NCI-H82 (cell line): ENCODE measurements around the gene CADPS.
"Not testable (repeated sequence)": the region's sequence is repeated elsewhere in the genome, so short reads cannot be mapped to it uniquely, and the experiment has no call there.

Source experiments
- DNase-seq: peaks from one replicate; lab custom pipeline; 2025; lab: John Stamatoyannopoulos, UW

Gene CADPS

GRCh38 chr3:62592408-62592807 lies 282.8 kb downstream of the CADPS start:
- no peak for DNase-seq

- DNase-seq, result no peak
Measured at GRCh38 chr3:62589078-62589477, 286.1 kb downstream of the CADPS start.

DNA sequence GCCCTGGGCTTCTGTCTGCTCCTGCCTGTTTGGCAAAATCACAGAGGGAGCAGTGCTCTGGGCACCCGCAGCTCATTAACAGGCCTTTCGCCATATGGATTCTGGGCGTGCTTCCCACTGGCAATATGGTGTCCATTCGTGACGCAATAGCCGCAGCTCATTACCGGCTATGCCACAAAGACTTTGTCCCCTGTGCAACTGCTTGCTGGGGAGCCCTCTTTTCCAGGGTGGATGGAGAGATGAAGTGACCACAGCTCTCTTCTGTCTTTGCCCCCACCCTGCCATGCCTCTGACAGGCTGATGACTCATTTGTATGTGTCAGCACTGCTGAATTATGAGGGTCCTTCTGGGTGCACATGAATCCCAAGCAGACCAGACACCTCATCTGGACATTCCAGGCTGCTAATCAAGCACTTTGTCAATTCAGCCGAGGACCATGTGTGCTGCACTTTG lies 287.6 kb downstream of the CADPS start:
- DNase-seq, result no peak

GRCh38 chr3:62587169-62587568 lies 288.0 kb downstream of the CADPS start:
- DNase-seq, result no peak

DNA sequence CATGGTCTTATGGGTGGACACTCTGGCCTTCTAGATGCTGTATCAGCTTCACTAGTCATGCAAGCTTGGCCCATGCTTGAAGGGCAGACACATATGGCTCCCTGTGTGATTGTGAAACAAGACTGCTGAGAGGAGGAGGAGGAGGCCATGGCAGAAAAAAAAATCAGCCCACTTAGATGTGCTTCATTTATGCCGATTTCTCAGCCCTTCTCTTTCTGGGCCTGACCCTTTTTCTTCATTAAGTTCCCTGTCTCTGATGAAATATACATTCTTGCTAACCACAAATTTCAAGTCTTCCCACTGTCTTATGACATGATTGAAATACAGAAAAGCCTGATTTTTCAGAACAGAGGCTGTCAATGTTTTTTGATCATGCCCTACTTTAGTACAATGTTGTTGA lies 288.9 kb downstream of the CADPS start:
- no peak for DNase-seq

GRCh38 chr3:62585861-62586260 lies 289.4 kb downstream of the CADPS start:
- DNase-seq, result no peak

GRCh38 chr3:62584636-62585035 lies 290.6 kb downstream of the CADPS start:
- DNase-seq, result no peak

- no peak for DNase-seq
Measured at GRCh38 chr3:62582495-62583172, 292.6 kb downstream of the CADPS start.

DNA sequence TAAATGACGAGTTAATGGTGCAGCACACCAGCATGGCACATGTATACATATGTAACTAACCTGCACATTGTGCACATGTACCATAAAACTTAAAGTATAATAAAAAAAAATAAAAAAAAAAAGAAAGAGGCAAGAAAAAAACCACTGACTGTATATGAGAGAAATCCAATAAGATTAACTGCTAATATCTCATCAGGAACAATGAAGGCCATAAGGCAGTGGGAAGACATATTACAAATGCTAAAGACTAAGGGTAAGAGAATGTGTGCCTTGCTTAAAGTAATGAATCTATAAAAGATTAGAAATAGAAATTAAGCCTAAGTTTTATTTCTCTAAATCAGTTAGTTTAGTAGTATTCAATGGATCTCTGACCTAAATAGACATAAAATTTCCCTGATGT lies 294.7 kb downstream of the CADPS start:
- not testable (repeated sequence) for DNase-seq

GRCh38 chr3:62577153-62577552 lies 298.1 kb downstream of the CADPS start:
- DNase-seq, result no peak

DNA sequence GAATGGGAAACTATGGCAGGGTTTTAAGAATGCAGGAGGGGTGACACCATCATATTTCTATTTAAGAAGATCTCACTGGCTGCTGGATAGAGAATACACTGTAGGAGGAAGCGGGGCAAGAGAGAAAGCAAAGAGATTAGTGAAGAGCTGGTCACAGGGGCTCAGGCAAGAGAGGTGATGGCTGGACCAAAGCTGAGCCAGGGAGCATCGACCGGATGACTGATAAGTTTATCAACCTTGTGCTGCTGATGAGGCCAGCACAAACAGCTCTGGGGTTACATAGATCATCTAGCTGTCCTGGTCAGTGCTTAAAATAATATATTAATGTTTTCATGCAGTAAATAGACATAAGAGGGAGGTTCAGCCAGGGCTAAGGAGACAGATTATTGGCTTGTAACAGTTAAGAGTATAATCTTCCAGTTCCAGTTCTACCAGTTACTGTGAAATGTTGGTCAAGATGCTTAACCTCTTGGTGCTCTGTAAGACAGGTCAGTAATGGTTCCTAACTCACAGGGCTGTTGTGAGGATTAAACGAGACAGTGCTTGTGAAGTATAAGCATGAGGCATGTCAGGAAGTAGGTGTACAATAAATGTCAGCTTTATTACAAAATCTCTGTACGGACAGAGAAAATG lies 300.8 kb downstream of the CADPS start:
- no peak for DNase-seq

DNA sequence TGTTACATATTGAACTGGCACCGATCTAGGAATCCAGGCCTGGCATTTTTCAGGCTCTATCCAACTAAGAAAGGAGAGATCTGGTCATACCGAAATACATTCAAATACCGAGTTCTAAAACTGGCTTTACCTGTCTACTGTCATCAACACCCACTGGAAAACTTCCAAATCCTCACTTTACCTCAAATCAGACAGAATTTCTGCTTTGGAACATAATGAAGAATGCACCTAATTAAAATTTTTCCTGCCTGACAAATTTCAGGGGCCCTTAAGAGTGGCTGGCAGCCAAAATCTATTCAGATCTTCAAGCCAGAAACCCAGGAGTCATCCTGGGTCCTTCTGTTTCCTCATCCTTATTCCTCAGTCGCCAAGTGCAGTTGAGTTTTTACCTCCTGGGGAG lies 303.3 kb downstream of the CADPS start:
- no peak for DNase-seq

- no peak for DNase-seq
Measured at GRCh38 chr3:62570888-62571287, 304.3 kb downstream of the CADPS start.

- DNase-seq, result no peak
Measured at GRCh38 chr3:62569609-62570008, 305.6 kb downstream of the CADPS start.

DNA sequence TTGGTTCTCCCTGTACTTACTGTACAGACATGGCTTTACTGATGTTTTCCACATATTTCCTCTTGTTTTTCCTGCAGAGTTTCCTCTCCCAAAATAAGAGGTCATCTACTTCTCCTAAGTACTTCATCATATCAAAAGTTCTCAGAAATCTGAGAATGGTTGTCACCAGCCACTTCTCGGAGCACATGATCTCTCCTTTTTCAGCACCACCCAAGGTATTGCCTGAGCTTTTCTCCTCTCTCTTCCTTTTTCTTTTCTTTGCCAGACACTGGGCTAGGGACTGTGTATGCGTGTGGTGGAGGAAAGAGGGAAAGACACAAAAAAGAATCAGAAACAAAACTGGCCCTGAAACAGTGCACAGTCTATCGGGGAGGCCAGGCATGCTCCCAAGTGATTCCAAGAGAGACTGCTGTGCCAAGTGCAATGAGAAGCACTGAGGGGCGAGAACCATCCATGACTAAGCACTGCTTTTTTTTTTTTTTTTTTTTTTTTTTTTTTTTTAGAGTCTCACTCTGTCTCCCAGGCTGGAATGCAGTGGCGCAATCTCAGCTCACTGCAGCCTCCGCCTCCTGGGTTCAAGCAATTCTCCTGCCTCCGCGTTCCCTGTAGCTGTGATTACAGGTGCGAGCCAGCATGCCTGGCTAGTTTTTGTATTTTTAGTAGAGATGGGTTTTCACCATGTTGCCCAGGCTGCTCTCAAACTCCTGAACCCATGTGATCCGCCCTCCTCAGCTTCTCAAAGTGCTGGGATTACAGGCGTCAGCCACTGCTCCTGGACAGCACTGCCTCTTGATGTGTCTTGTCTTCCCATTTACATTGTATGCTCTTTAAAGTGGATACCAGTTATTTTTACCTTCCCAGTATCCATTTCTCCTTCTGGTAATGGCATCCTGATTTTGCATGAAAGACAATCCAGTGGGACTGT lies 307.9 kb downstream of the CADPS start:
- DNase-seq, result no peak

DNA sequence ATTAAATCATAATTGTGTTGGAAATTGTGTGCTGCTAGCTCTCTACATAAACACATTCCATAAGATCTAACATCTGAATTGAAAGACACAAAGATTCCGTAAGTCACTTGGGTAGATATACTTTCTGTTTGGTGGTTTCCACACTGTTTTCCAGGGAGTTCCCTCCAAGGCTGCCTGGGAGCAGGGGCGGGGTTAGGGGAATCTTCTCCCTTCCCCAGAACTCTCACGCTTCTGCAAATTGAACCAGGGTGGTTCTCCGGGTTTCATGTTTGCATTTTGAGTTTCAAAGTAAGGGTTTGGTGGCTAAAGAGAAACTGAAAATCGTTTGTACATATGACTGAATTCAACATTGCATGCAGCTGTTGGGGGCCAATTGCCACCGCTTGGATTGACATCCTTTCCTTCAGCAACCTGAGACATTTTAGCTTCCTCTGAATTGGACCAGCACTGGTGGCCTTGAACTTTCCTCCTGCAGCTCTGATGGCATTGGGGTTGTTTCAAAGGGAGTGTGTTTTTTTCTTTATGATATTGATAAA lies 309.1 kb downstream of the CADPS start:
- DNase-seq, result no peak

DNA sequence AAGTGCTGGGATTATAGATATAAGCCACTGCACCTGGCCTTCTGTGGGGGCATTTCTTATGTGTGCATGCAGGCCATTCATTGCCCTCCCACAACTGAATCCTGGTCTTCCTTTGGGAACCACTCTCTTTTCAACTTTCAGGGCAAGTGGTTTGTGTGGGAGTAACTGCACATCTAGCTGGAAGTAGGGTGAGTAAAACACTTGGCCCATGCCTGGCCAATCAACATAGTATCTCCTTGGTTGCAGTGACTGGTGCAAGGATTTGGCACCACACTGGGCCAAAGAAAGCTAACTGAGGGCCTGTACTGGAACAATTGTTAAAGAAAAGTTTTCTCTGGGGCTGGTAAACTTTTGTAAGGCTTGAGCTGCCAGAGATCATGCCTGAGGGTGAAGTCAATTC lies 312.6 kb downstream of the CADPS start:
- no peak for DNase-seq

GRCh38 chr3:62562017-62562416 lies 313.2 kb downstream of the CADPS start:
- DNase-seq, result no peak

GRCh38 chr3:62559831-62560445 lies 315.3 kb downstream of the CADPS start:
- DNase-seq, result no peak

DNA sequence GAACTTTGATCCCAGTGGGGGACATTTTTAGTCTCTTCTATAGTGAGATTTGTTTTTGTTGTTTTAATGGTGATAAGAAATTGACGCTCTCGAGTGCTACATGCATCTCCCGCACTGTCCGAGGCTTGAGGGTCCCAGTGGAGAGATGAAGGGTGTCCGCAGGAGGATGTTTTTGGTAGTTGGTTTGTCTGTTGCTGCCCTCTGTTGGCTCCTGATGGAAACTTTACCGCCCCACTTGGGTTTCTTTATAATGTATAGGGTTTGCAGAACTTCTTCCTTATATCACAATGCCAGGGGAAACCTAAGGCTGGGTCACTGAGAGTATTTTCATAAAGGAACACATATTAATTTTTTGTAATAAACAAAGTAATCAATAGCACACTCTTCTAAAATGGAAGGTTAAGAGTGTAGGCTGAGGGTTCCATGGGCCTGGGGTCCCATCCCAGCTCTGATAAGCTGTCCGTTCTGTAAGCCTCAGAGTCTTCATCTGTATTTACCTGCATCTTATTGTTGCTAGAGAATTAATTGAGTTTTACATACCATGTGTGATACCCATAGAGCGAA lies 316.6 kb downstream of the CADPS start:
- DNase-seq, result peak; percentile 54

DNA sequence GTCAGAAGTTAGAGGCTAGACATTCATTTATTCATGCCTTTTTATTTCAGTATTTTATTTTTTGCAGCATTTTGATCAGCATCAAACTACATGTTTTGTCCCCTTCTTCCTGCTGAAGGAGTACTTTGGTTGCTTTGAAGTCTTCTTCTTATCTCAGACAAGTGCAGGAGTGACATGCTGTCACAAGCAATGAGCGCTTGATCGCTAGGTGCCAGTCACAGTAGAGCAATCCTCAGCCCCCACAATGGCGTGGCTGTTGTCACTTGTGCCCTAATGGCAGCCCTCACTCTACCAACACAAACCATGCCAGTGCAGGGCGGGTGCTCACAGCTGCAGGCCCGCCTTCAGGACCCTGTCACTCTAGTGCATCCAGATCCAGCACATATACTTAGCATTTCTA lies 317.2 kb downstream of the CADPS start:
- no peak for DNase-seq

GRCh38 chr3:62557450-62557849 lies 317.8 kb downstream of the CADPS start:
- DNase-seq, result no peak
